KMS-11 (cell line): ENCODE results near the gene GEMIN7.

Experiments
- H2AFZ ChIP-seq: fragments of 200-600 bp; sonication (generic); 2 replicates; pipeline ENCODE4 v1.6.1; 2016; ENCODE audit warnings: antibody characterized with exemption, mixed run types, low read depth
- H3K27ac ChIP-seq: fragments of 200-600 bp; sonication (generic); 2 replicates; pipeline ENCODE4 v1.6.1; 2016; ENCODE audit warnings: mild to moderate bottlenecking, mixed run types
- H3K27me3 ChIP-seq: fragments of 200-600 bp; sonication (generic); 2 replicates; pipeline ENCODE4 v1.6.1; 2017; ENCODE audit warnings: mild to moderate bottlenecking, low read depth, mixed run types, moderate library complexity; ENCODE audit not compliant: insufficient read depth
- H3K36me3 ChIP-seq: fragments of 200-600 bp; sonication (generic); 2 replicates; pipeline ENCODE4 v1.6.1; 2017; ENCODE audit warnings: mild to moderate bottlenecking, mixed run types; ENCODE audit not compliant: insufficient read depth
- H3K4me1 ChIP-seq: fragments of 200-600 bp; sonication (generic); 2 replicates; pipeline ENCODE4 v1.6.1; 2016; ENCODE audit warnings: mild to moderate bottlenecking, low read depth, mixed run types; ENCODE audit not compliant: poor library complexity, severe bottlenecking
- H3K4me2 ChIP-seq: fragments of 200-600 bp; sonication (generic); 2 replicates; pipeline ENCODE4 v1.7.0; 2016; ENCODE audit warnings: mild to moderate bottlenecking, mixed run types
- H3K4me3 ChIP-seq: fragments of 200-600 bp; sonication (generic); IDR thresholded peaks from 2 replicates; pipeline ENCODE4 v1.6.1; 2017; ENCODE audit warnings: low read depth, low read length, mixed read lengths; ENCODE audit not compliant: insufficient read depth
- H3K79me2 ChIP-seq: fragments of 200-600 bp; sonication (generic); 2 replicates; pipeline ENCODE4 v1.6.1; 2016; ENCODE audit warnings: low read depth, mixed run types; ENCODE audit not compliant: insufficient read depth
- H3K9ac ChIP-seq: fragments of 200-600 bp; sonication (generic); 2 replicates; pipeline ENCODE4 v1.6.1; 2016; ENCODE audit warnings: mild to moderate bottlenecking, mixed run types
- H4K20me1 ChIP-seq: fragments of 200-600 bp; sonication (generic); 2 replicates; pipeline ENCODE4 v1.6.1; 2016; ENCODE audit warnings: mild to moderate bottlenecking, mixed run types; ENCODE audit not compliant: insufficient read depth
- CTCF ChIP-seq: fragments of 200-600 bp; sonication (generic); conservative IDR thresholded peaks from 2 replicates; pipeline ENCODE4 v1.6.1; 2017; ENCODE audit warnings: low read depth, mild to moderate bottlenecking, antibody characterized with exemption, low read length, moderate library complexity, mixed read lengths

The GEMIN7 gene

GRCh38 chr19:45138303-45138751 is 59.3 kb downstream of the GEMIN7 start:
- peak overlapping the region; percentile 93 for H3K27ac ChIP-seq
- no peaks in the 10 kb centered on the region for H3K27me3 ChIP-seq
- H3K4me3 ChIP-seq = no peak overlapping the region
- H3K79me2 ChIP-seq = peaks cover 50% of the 10 kb centered on the region
- H3K4me1 ChIP-seq = peaks cover 73% of the 10 kb centered on the region
- peak overlapping the region; percentile 99 for H3K4me2 ChIP-seq
- peak overlapping the region; percentile 38; the same call in 1 of the 2 replicates for H2AFZ ChIP-seq
- H4K20me1 ChIP-seq = no peaks in the 10 kb centered on the region
- peak overlapping the region; percentile 70; the same call in 1 of the 2 replicates for H3K9ac ChIP-seq
- no peak for TF ChIP-seq CTCF
- H3K36me3 ChIP-seq = no peaks in the 10 kb centered on the region

- peak overlapping the region; percentile 93 for H3K27ac ChIP-seq
- no peaks in the 10 kb centered on the region for H3K27me3 ChIP-seq
- H3K4me2 ChIP-seq = peak overlapping the region; percentile 99
- peaks cover 61% of the 10 kb centered on the region for H3K4me1 ChIP-seq
- no peaks in the 10 kb centered on the region for H3K36me3 ChIP-seq
- H3K9ac ChIP-seq = peak overlapping the region; percentile 70; the same call in 1 of the 2 replicates
- no peak overlapping the region for H3K4me3 ChIP-seq
- no peak for TF ChIP-seq CTCF
- no peaks in the 10 kb centered on the region for H4K20me1 ChIP-seq
- H2AFZ ChIP-seq = no peak overlapping the region
- peaks cover 38% of the 10 kb centered on the region for H3K79me2 ChIP-seq
Measured at GRCh38 chr19:45139286-45140143, 60.5 kb downstream of the GEMIN7 start.

- Histone ChIP-seq H3K4me3 (no peak overlapping the region), H3K79me2 (peaks cover 32% of the 10 kb centered on the region), H3K4me1 (peaks cover 55% of the 10 kb centered on the region), H3K27ac (peak overlapping the region; percentile 93), H4K20me1 (no peaks in the 10 kb centered on the region), H3K27me3 (no peaks in the 10 kb centered on the region), H2AFZ (no peak overlapping the region), H3K36me3 (no peaks in the 10 kb centered on the region), H3K9ac (no peak overlapping the region), H3K4me2 (peak overlapping the region; percentile 99; the same call in 1 of the 2 replicates)
- TF ChIP-seq CTCF = no peak
Measured at GRCh38 chr19:45140144-45140503, 61.1 kb downstream of the GEMIN7 start.

GRCh38 chr19:45140533-45140932 is 61.5 kb downstream of the GEMIN7 start:
- H3K4me1 ChIP-seq = peaks cover 51% of the 10 kb centered on the region
- no peaks in the 10 kb centered on the region for H3K36me3 ChIP-seq
- H3K4me2 ChIP-seq = no peak overlapping the region
- H3K9ac ChIP-seq = no peak overlapping the region
- no peaks in the 10 kb centered on the region for H3K27me3 ChIP-seq
- H3K27ac ChIP-seq = no peak overlapping the region; the same call in 1 of the 2 replicates
- no peak for TF ChIP-seq CTCF
- H2AFZ ChIP-seq = no peak overlapping the region
- H3K4me3 ChIP-seq = no peak overlapping the region
- peaks cover 28% of the 10 kb centered on the region for H3K79me2 ChIP-seq
- H4K20me1 ChIP-seq = no peaks in the 10 kb centered on the region
